ENCODE data around the gene GALNT14.

Gene GALNT14

DNA sequence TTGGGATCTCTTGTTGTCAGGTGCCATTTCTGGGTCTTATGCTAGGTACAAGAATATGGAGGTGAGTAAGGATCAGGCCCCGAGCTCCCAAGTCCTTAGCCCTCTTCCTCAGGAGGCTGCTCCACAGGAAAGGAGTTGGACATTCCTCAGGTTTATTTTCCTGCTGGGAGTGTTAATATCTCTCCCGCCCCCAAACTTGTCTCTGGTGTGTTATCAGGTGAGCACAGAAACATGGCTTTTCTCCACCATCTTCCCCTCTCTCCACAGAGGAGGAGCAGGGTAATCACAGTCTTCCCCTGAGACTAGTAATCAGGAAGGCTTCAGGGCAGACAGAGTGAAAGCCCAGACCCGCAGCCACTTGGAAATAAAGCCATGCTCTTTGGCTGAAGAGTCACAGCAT, 257.7 kb downstream of the GALNT14 start:
- DNase-seq = no peak
- H3K27ac ChIP-seq (ENCODE audit: low read length) = no peak overlapping the region
- no peaks in the 10 kb centered on the region for H3K79me2 ChIP-seq (ENCODE audit: low read length)
- no peaks in the 10 kb centered on the region for H3K27me3 ChIP-seq (replicated peaks; ENCODE audit: insufficient read depth, low read length)
- no peaks in the 10 kb centered on the region for H3K9me3 ChIP-seq (replicated peaks; ENCODE audit: insufficient read depth, low read length)
- no peaks in the 10 kb centered on the region for H3F3A ChIP-seq (ENCODE audit: insufficient read depth, low read length)
- no peaks in the 10 kb centered on the region for H4K20me1 ChIP-seq (ENCODE audit: insufficient read depth, low read length)
- H3K9ac ChIP-seq (ENCODE audit: low read length) = no peak overlapping the region
- no peak overlapping the region for H2AFZ ChIP-seq (ENCODE audit: low read length)
- no peaks in the 10 kb centered on the region for H3K36me3 ChIP-seq (replicated peaks; ENCODE audit: insufficient read depth, low read length)
- no peak overlapping the region for H3K4me2 ChIP-seq (ENCODE audit: low read depth, low read length)
- no peaks in the 10 kb centered on the region for H3K4me1 ChIP-seq (ENCODE audit: low read length)
- H3K4me3 ChIP-seq (ENCODE audit: low read length) = no peak overlapping the region
- TF ChIP-seq, protein P1, sequence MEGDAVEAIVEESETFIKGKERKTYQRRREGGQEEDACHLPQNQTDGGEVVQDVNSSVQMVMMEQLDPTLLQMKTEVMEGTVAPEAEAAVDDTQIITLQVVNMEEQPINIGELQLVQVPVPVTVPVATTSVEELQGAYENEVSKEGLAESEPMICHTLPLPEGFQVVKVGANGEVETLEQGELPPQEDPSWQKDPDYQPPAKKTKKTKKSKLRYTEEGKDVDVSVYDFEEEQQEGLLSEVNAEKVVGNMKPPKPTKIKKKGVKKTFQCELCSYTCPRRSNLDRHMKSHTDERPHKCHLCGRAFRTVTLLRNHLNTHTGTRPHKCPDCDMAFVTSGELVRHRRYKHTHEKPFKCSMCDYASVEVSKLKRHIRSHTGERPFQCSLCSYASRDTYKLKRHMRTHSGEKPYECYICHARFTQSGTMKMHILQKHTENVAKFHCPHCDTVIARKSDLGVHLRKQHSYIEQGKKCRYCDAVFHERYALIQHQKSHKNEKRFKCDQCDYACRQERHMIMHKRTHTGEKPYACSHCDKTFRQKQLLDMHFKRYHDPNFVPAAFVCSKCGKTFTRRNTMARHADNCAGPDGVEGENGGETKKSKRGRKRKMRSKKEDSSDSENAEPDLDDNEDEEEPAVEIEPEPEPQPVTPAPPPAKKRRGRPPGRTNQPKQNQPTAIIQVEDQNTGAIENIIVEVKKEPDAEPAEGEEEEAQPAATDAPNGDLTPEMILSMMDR (IDR thresholded peaks at IDR 0.05; ENCODE audit: low read length) = no peak
- TF ChIP-seq EZH2phosphoT487 (IDR thresholded peaks at IDR 0.05; ENCODE audit: low read length) (no peak), EZH2 (optimal IDR thresholded peaks at IDR 0.05; ENCODE audit: low read depth, low read length) (no peak)
- no peaks in the 10 kb centered on the region for H3K9me2 ChIP-seq (replicated peaks; ENCODE audit: insufficient read depth, low read length)

DNA sequence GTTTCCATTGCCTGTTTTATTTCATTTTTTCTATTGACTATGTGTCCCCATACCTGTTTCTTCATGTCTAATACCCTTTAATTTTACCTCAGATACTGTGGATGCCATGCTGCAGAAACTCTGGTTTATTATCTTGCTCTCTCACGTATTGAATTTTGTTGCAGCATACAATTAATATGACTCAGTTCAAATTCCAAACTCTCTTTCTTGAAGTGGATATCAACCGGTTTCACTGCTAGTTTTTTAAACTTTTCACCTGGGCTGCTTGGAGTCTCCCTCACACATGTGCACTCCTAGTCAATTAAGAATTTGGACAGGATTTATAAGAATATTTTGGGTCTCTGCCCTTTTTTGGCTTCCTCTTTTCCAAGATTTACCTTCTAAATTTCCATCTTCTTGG, 260.4 kb downstream of the GALNT14 start:
- Histone ChIP-seq H3K4me2 (ENCODE audit: low read depth, low read length) (no peak overlapping the region), H3K9ac (ENCODE audit: low read length) (no peak overlapping the region), H3K36me3 (replicated peaks; ENCODE audit: insufficient read depth, low read length) (no peaks in the 10 kb centered on the region), H3K27me3 (replicated peaks; ENCODE audit: insufficient read depth, low read length) (no peaks in the 10 kb centered on the region), H3K4me3 (ENCODE audit: low read length) (no peak overlapping the region), H3K4me1 (ENCODE audit: low read length) (no peaks in the 10 kb centered on the region), H3K27ac (ENCODE audit: low read length) (no peak overlapping the region), H3K9me3 (replicated peaks; ENCODE audit: insufficient read depth, low read length) (no peaks in the 10 kb centered on the region), H2AFZ (ENCODE audit: low read length) (no peak overlapping the region), H3F3A (ENCODE audit: insufficient read depth, low read length) (no peaks in the 10 kb centered on the region), H4K20me1 (ENCODE audit: insufficient read depth, low read length) (no peaks in the 10 kb centered on the region), H3K9me2 (replicated peaks; ENCODE audit: insufficient read depth, low read length) (no peaks in the 10 kb centered on the region), H3K79me2 (ENCODE audit: low read length) (no peaks in the 10 kb centered on the region)
- DNase-seq = no peak
- TF ChIP-seq, protein P1 (IDR thresholded peaks at IDR 0.05; ENCODE audit: low read length) = no peak
- no peak for TF ChIP-seq EZH2 (optimal IDR thresholded peaks at IDR 0.05; ENCODE audit: low read depth, low read length)

DNA sequence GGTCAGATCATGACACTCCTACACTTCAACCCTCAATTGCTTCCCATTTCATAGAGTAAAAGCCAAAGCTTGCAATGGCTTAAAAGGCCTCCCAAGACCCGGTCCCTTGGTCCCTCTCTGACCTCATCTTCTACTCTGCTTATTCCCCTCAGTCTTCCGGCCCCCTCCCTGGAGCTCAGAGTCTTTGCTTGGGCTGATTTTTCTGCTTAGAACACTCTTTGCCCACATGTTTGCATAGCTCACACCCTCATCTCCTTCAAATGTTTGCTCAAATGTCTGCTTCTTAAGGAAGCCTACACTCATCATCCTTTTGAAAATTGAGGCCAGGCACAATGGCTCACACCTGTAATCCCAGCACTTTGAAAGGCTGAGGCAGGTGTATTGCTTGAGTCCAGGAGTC, 265.4 kb downstream of the GALNT14 start:
- Histone ChIP-seq H3K4me2 (ENCODE audit: low read depth, low read length) (no peak overlapping the region), H3K27ac (ENCODE audit: low read length) (no peak overlapping the region), H3K27me3 (replicated peaks; ENCODE audit: insufficient read depth, low read length) (no peaks in the 10 kb centered on the region), H3K4me1 (ENCODE audit: low read length) (no peaks in the 10 kb centered on the region), H4K20me1 (ENCODE audit: insufficient read depth, low read length) (no peaks in the 10 kb centered on the region), H3K36me3 (replicated peaks; ENCODE audit: insufficient read depth, low read length) (no peaks in the 10 kb centered on the region), H3K9me2 (replicated peaks; ENCODE audit: insufficient read depth, low read length) (no peaks in the 10 kb centered on the region), H3K9me3 (replicated peaks; ENCODE audit: insufficient read depth, low read length) (no peaks in the 10 kb centered on the region), H3F3A (ENCODE audit: insufficient read depth, low read length) (no peaks in the 10 kb centered on the region), H2AFZ (ENCODE audit: low read length) (no peak overlapping the region), H3K79me2 (ENCODE audit: low read length) (no peaks in the 10 kb centered on the region), H3K9ac (ENCODE audit: low read length) (no peak overlapping the region), H3K4me3 (ENCODE audit: low read length) (no peak overlapping the region)
- DNase-seq = no peak
- TF ChIP-seq, protein P1 (IDR thresholded peaks at IDR 0.05; ENCODE audit: low read length) = no peak
- TF ChIP-seq EZH2phosphoT487 (IDR thresholded peaks at IDR 0.05; ENCODE audit: low read length) (no peak), EZH2 (optimal IDR thresholded peaks at IDR 0.05; ENCODE audit: low read depth, low read length) (no peak)
